ENCODE results near the gene RPLP2. TPM values are rescaled to one million over a fixed set of nuclear protein-coding genes. Genes with fewer than 3 reads are reported as not detected.
A peak's percentile ranks its signal among the peaks of the same experiment; 100 is the strongest.

The RPLP2 gene
- total RNA-seq, 5 donors from 2014 or later (not counting 1 experiment from before 2014, with no cell fraction given) = 4,736 to 5,826 (median 5,260) TPM

- peaks cover 0 to 45% of the 10 kb centered on the region in 2 experiments for H3K27me3 ChIP-seq (replicated peaks in 1 of 2; ENCODE audit: control insufficient read depth in 2 of 2, extremely low read depth in 1 of 2, insufficient read depth in 2 of 2, low read length in 1 of 2)
- Mint-ChIP-seq H3K4me3 (peak overlapping the region; percentile 71 to 80 (median 74)), H3K36me3 (peaks cover 2% of the 10 kb centered on the region), H3K4me1 (peaks cover 19 to 31% (median 21%) of the 10 kb centered on the region in 3 donors), H3K9me3 (no peaks in the 10 kb centered on the region), H3K27me3 (no peaks in the 10 kb centered on the region), H3K27ac (peak overlapping the region in 1 of 2 donors; percentile 34)
- CTCF ChIA-PET = interaction anchor here in 1 of 2 donors (0.6 kb wide), 1 partner anchor 361 kb away, joined by 3 read pairs; no protein-coding TSS in a partner anchor
- H3K36me3 ChIP-seq (ENCODE audit: control insufficient read depth in 2 of 2, extremely low read depth in 1 of 2, insufficient read depth in 1 of 2, low read length in 1 of 2) = peaks cover 5 to 22% of the 10 kb centered on the region in 2 donors
- H3K9me3 ChIP-seq = no peaks in the 10 kb centered on the region
- WGBS (ENCODE audit: insufficient coverage) = under 1% methylated on average over 51 of the region's 53 CpGs
- ATAC-seq (replicated peaks in 1 of 4) (peak in 2 of 4 experiments; percentile 10 to 11), DNase-seq (no peak)
- peaks cover 9 to 48% of the 10 kb centered on the region in 2 experiments for H3K4me1 ChIP-seq (ENCODE audit: control insufficient read depth in 1 of 2, extremely low read depth in 1 of 2, insufficient read depth in 2 of 2, low read length in 2 of 2)
- H3K27ac ChIP-seq (ENCODE audit: low read length) = no peak overlapping the region
- POLR2A ChIA-PET = interaction anchor here in 1 of 2 donors (0.5 to 0.6 kb wide), 2 partner anchors 10 to 173 kb away, joined by 3 to 4 read pairs; no protein-coding TSS in a partner anchor
- peak overlapping the region; percentile 52 to 59 for H3K4me3 ChIP-seq (ENCODE audit: control insufficient read depth in 1 of 2, extremely low read depth in 1 of 2, low read length in 1 of 2)
These were observed 33.4 kb downstream of the RPLP2 start for GRCh38 chr11:843086-843734.

GRCh38 chr11:843818-844692, 34.3 kb downstream of the RPLP2 start:
- peak overlapping the region in 1 of 2 donors; percentile 59 for H3K4me3 ChIP-seq (ENCODE audit: control insufficient read depth in 1 of 2, extremely low read depth in 1 of 2, low read length in 1 of 2)
- Mint-ChIP-seq H3K4me3 (peak overlapping the region; percentile 71 to 80 (median 74)), H3K27ac (peak overlapping the region in 1 of 2 donors; percentile 34), H3K9me3 (no peaks in the 10 kb centered on the region), H3K4me1 (peaks cover 19 to 36% (median 26%) of the 10 kb centered on the region in 3 donors), H3K27me3 (peaks cover 0 to 2% of the 10 kb centered on the region in 2 donors), H3K36me3 (no peaks in the 10 kb centered on the region)
- WGBS (ENCODE audit: insufficient coverage) = 34% methylated on average over 8 of the region's 25 CpGs
- H3K27me3 ChIP-seq (replicated peaks in 1 of 2; ENCODE audit: control insufficient read depth in 2 of 2, extremely low read depth in 1 of 2, insufficient read depth in 2 of 2, low read length in 1 of 2) = peaks cover 0 to 53% of the 10 kb centered on the region in 2 experiments
- ATAC-seq (replicated peaks in 1 of 4) (no peak), DNase-seq (no peak)
- H3K9me3 ChIP-seq = no peaks in the 10 kb centered on the region
- no peak overlapping the region for H3K27ac ChIP-seq (ENCODE audit: low read length)
- peaks cover 5 to 14% of the 10 kb centered on the region in 2 donors for H3K36me3 ChIP-seq (ENCODE audit: control insufficient read depth in 2 of 2, extremely low read depth in 1 of 2, insufficient read depth in 1 of 2, low read length in 1 of 2)
- ChIA-PET POLR2A (interaction anchor here in 1 of 2 donors (0.5 kb wide), 1 partner anchor 174 kb away, joined by 4 read pairs; no protein-coding TSS in a partner anchor), CTCF (interaction anchor here in 1 of 2 donors (0.7 kb wide), 1 partner anchor 662 kb away, joined by 3 read pairs; no protein-coding TSS in a partner anchor)
- peaks cover 11 to 57% of the 10 kb centered on the region in 2 experiments for H3K4me1 ChIP-seq (ENCODE audit: control insufficient read depth in 1 of 2, extremely low read depth in 1 of 2, insufficient read depth in 2 of 2, low read length in 2 of 2)

GRCh38 chr11:844693-845644, 35.2 kb downstream of the RPLP2 start:
- Mint-ChIP-seq H3K27ac (no peak overlapping the region), H3K27me3 (peaks cover 0 to 2% of the 10 kb centered on the region in 2 donors), H3K4me1 (peaks cover 19 to 36% (median 26%) of the 10 kb centered on the region in 3 donors), H3K4me3 (peak overlapping the region in 1 of 3 donors; percentile 80), H3K9me3 (no peaks in the 10 kb centered on the region), H3K36me3 (no peaks in the 10 kb centered on the region)
- ATAC-seq (replicated peaks in 1 of 4) (peak in 1 of 4 experiments; percentile 8), DNase-seq (peak in 4 of 35 experiments; percentile 28 to 63 (median 36))
- H3K27ac ChIP-seq (ENCODE audit: low read length) = no peak overlapping the region
- WGBS (ENCODE audit: insufficient coverage) = 58% methylated on average over 21 of the region's 31 CpGs
- no peaks in the 10 kb centered on the region for H3K9me3 ChIP-seq
- H3K27me3 ChIP-seq (replicated peaks in 1 of 2; ENCODE audit: control insufficient read depth in 2 of 2, extremely low read depth in 1 of 2, insufficient read depth in 2 of 2, low read length in 1 of 2) = peaks cover 0 to 57% of the 10 kb centered on the region in 2 experiments
- CTCF ChIA-PET = interaction anchor here in 1 of 2 donors (0.7 kb wide), 1 partner anchor 661 kb away, joined by 3 read pairs; no protein-coding TSS in a partner anchor
- POLR2A ChIA-PET = no interaction called here
- H3K4me1 ChIP-seq (ENCODE audit: control insufficient read depth in 1 of 2, extremely low read depth in 1 of 2, insufficient read depth in 2 of 2, low read length in 2 of 2) = peaks cover 13 to 59% of the 10 kb centered on the region in 2 experiments
- H3K36me3 ChIP-seq (ENCODE audit: control insufficient read depth in 2 of 2, extremely low read depth in 1 of 2, insufficient read depth in 1 of 2, low read length in 1 of 2) = peaks cover 4% of the 10 kb centered on the region in 2 donors
- H3K4me3 ChIP-seq (ENCODE audit: control insufficient read depth in 1 of 2, extremely low read depth in 1 of 2, low read length in 1 of 2) = no peak overlapping the region

- Mint-ChIP-seq H3K9me3 (no peaks in the 10 kb centered on the region), H3K4me3 (no peak overlapping the region), H3K27ac (no peak overlapping the region), H3K36me3 (no peaks in the 10 kb centered on the region), H3K4me1 (peaks cover 11 to 26% (median 17%) of the 10 kb centered on the region in 3 donors), H3K27me3 (peaks cover 0 to 2% of the 10 kb centered on the region in 2 donors)
- Histone ChIP-seq H3K36me3 (ENCODE audit: control insufficient read depth in 2 of 2, extremely low read depth in 1 of 2, insufficient read depth in 1 of 2, low read length in 1 of 2) (no peaks in the 10 kb centered on the region), H3K9me3 (no peaks in the 10 kb centered on the region), H3K4me1 (ENCODE audit: control insufficient read depth in 1 of 2, extremely low read depth in 1 of 2, insufficient read depth in 2 of 2, low read length in 2 of 2) (peaks cover 13 to 51% of the 10 kb centered on the region in 2 experiments), H3K27me3 (replicated peaks in 1 of 2; ENCODE audit: control insufficient read depth in 2 of 2, extremely low read depth in 1 of 2, insufficient read depth in 2 of 2, low read length in 1 of 2) (peaks cover 0 to 67% of the 10 kb centered on the region in 2 experiments), H3K4me3 (ENCODE audit: control insufficient read depth in 1 of 2, extremely low read depth in 1 of 2, low read length in 1 of 2) (no peak overlapping the region), H3K27ac (ENCODE audit: low read length) (no peak overlapping the region)
- POLR2A ChIA-PET = no interaction called here
- DNase-seq = no peak
- CTCF ChIA-PET = no interaction called here
- 48% methylated on average over 7 of the region's 8 CpGs for WGBS (ENCODE audit: insufficient coverage)
- ATAC-seq (replicated peaks in 1 of 4) = no peak
These were observed 36.2 kb downstream of the RPLP2 start for GRCh38 chr11:845872-846495.

- ChIA-PET CTCF (no interaction called here), POLR2A (no interaction called here)
- no peaks in the 10 kb centered on the region for H3K9me3 ChIP-seq
- no peak overlapping the region for H3K4me3 ChIP-seq (ENCODE audit: control insufficient read depth in 1 of 2, extremely low read depth in 1 of 2, low read length in 1 of 2)
- H3K4me1 ChIP-seq (ENCODE audit: control insufficient read depth in 1 of 2, extremely low read depth in 1 of 2, insufficient read depth in 2 of 2, low read length in 2 of 2) = peaks cover 13 to 45% of the 10 kb centered on the region in 2 experiments
- Mint-ChIP-seq H3K4me1 (peaks cover 6 to 20% (median 12%) of the 10 kb centered on the region in 3 donors), H3K9me3 (no peaks in the 10 kb centered on the region), H3K27me3 (peaks cover 0 to 2% of the 10 kb centered on the region in 2 donors), H3K36me3 (no peaks in the 10 kb centered on the region), H3K27ac (no peak overlapping the region), H3K4me3 (no peak overlapping the region)
- DNase-seq = no peak
- peaks cover 0 to 73% of the 10 kb centered on the region in 2 experiments for H3K27me3 ChIP-seq (replicated peaks in 1 of 2; ENCODE audit: control insufficient read depth in 2 of 2, extremely low read depth in 1 of 2, insufficient read depth in 2 of 2, low read length in 1 of 2)
- WGBS (ENCODE audit: insufficient coverage) = 81% methylated on average over 8 of the region's 11 CpGs
- ATAC-seq (replicated peaks in 1 of 4) = no peak
- no peak overlapping the region for H3K27ac ChIP-seq (ENCODE audit: low read length)
- no peaks in the 10 kb centered on the region for H3K36me3 ChIP-seq (ENCODE audit: control insufficient read depth in 2 of 2, extremely low read depth in 1 of 2, insufficient read depth in 1 of 2, low read length in 1 of 2)
These were observed 36.8 kb downstream of the RPLP2 start for GRCh38 chr11:846496-847098.

Measured in T-cell (primary cell).